Glomerular endothelial cell (primary cell): ENCODE measurements around the gene GRIN3A. TPM values are rescaled to one million over a fixed set of nuclear protein-coding genes. Genes with fewer than 3 reads are reported as not detected.
A peak's percentile ranks its signal among the peaks of the same experiment; 100 is the strongest.
"Not testable (repeated sequence)": the region's sequence is repeated elsewhere in the genome, so short reads cannot be mapped to it uniquely, and the experiment has no call there.

Experiments used
- DNase-seq: peaks from one replicate; pipeline ENCODE4 v3.0.0-alpha.2; 2011; ENCODE audit warnings: low read depth, low spot score; ENCODE audit errors: extremely low read depth
- total RNA-seq: library from RNA; depleted of rRNA; stranded (reverse); fragments of >200 nt; gene quantifications from 2 replicates; pipeline ENCODE4 v1.2.3, GENCODE V29; 2015

Gene GRIN3A
- total RNA-seq, 1 donor from 2014 or later, result not detected

- DNase-seq, result no peak
These were observed 103.0 kb downstream of the GRIN3A start for GRCh38 chr9:101635473-101635872.

GRCh38 chr9:101634741-101635409, 103.6 kb downstream of the GRIN3A start:
- no peak for DNase-seq

GRCh38 chr9:101632611-101633010, 105.8 kb downstream of the GRIN3A start:
- DNase-seq, result no peak

GRCh38 chr9:101631892-101632291, 106.6 kb downstream of the GRIN3A start:
- DNase-seq, result no peak

GRCh38 chr9:101629636-101630035, 108.8 kb downstream of the GRIN3A start:
- DNase-seq, result no peak

- no peak for DNase-seq
These were observed 110.3 kb downstream of the GRIN3A start for GRCh38 chr9:101628173-101628572.

- no peak for DNase-seq
These were observed 112.2 kb downstream of the GRIN3A start for GRCh38 chr9:101626295-101626694.

- DNase-seq, result no peak
These were observed 112.6 kb downstream of the GRIN3A start for GRCh38 chr9:101625876-101626275.

- DNase-seq, result no peak
These were observed 118.0 kb downstream of the GRIN3A start for GRCh38 chr9:101620452-101620851.

GRCh38 chr9:101618698-101619097, 119.7 kb downstream of the GRIN3A start:
- no peak for DNase-seq

GRCh38 chr9:101605547-101605946, 132.9 kb downstream of the GRIN3A start:
- no peak for DNase-seq

- no peak for DNase-seq
These were observed 134.2 kb downstream of the GRIN3A start for GRCh38 chr9:101604296-101604695.

GRCh38 chr9:101601904-101602765, 136.3 kb downstream of the GRIN3A start:
- peak; percentile 16 for DNase-seq

- DNase-seq, result no peak
These were observed 143.7 kb downstream of the GRIN3A start, which contains the start of gene PPP3R2 for GRCh38 chr9:101594796-101595195. Gene PPP3R2, minus strand, starts transcription at chr9:101594969. Its CDS starts 48 bp downstream, at chr9:101594921.

- DNase-seq, result no peak
These were observed 145.1 kb downstream of the GRIN3A start for GRCh38 chr9:101593345-101593744.

GRCh38 chr9:101592788-101593187, 145.7 kb downstream of the GRIN3A start:
- no peak for DNase-seq

- no peak for DNase-seq
These were observed 146.5 kb downstream of the GRIN3A start for GRCh38 chr9:101591787-101592446.

GRCh38 chr9:101590901-101591300, 147.5 kb downstream of the GRIN3A start:
- no peak for DNase-seq

GRCh38 chr9:101590074-101590473, 148.4 kb downstream of the GRIN3A start:
- not testable (repeated sequence) for DNase-seq

GRCh38 chr9:101587332-101588043, 151.0 kb downstream of the GRIN3A start:
- no peak for DNase-seq

- DNase-seq, result no peak
These were observed 151.8 kb downstream of the GRIN3A start for GRCh38 chr9:101586651-101587050.
